Nephron (organoid): Measurements from ENCODE around the gene ARHGAP10.
A peak's percentile ranks its signal among the peaks of the same experiment; 100 is the strongest.

Source experiments
- H3K27ac Mint-ChIP-seq, 3 experiments: 2 replicates each; pipeline ENCODE4 v1.8.0; 2020; ENCODE audit warnings: mixed read lengths in 3 of 3, mild to moderate bottlenecking in 2 of 3, moderate library complexity in 1 of 3
- H3K27me3 Mint-ChIP-seq: 2 replicates; pipeline ENCODE4 v1.8.0; 2021; ENCODE audit warnings: low read depth, mild to moderate bottlenecking, moderate library complexity, mixed read lengths
- H3K36me3 Mint-ChIP-seq: 2 replicates; pipeline ENCODE4 v1.8.0; 2020; ENCODE audit warnings: low read depth, mixed read lengths
- H3K4me1 Mint-ChIP-seq: 2 replicates; pipeline ENCODE4 v1.8.0; 2020; ENCODE audit warnings: mixed read lengths
- H3K4me3 Mint-ChIP-seq, 3 experiments: 2 replicates each; pipeline ENCODE4 v1.8.0; 2020; ENCODE audit warnings: mild to moderate bottlenecking in 3 of 3, mixed read lengths in 3 of 3, moderate library complexity in 2 of 3
- H3K9me3 Mint-ChIP-seq: 2 replicates; pipeline ENCODE4 v1.8.0; 2020; ENCODE audit warnings: mixed read lengths
- TF ChIP-seq, protein P1 (sequence below), 3 experiments: fragments of 200-600 bp; sonication (generic); IDR thresholded peaks; one replicate each; pipeline ENCODE4 v1.5.0; 2021; ENCODE audit warnings: antibody characterized with exemption in 3 of 3; ENCODE audit not compliant: unreplicated experiment in 3 of 3

ARHGAP10 gene

DNA sequence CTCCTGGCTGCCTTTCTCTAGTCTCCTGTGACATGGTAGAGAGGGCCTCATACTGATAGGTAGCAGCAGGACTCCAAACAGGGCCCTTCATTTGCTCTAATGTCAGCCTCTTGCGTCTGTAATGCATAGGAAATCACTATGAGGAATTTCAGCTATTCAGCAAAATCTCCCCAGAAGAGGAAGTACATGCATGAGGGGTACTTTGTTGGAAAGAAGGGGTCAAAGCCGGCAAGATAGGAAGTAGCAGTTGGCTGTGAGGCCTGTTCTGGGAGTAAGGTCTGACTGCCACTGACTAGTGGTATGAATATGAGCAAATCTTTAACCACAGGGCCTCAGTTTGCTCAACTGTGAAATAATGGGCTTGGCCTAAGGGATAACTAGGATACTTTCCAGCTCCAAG lies 283.2 kb downstream of the ARHGAP10 start:
- H3K27me3 Mint-ChIP-seq: no peaks in the 10 kb centered on the region
- H3K27ac Mint-ChIP-seq: peak overlapping the region in 2 of 3 experiments; percentile 1 to 64
- no peak overlapping the region for H3K4me3 Mint-ChIP-seq
- H3K36me3 Mint-ChIP-seq: no peaks in the 10 kb centered on the region
- H3K9me3 Mint-ChIP-seq: no peaks in the 10 kb centered on the region
- peaks cover 21% of the 10 kb centered on the region for H3K4me1 Mint-ChIP-seq
- TF ChIP-seq, protein P1, sequence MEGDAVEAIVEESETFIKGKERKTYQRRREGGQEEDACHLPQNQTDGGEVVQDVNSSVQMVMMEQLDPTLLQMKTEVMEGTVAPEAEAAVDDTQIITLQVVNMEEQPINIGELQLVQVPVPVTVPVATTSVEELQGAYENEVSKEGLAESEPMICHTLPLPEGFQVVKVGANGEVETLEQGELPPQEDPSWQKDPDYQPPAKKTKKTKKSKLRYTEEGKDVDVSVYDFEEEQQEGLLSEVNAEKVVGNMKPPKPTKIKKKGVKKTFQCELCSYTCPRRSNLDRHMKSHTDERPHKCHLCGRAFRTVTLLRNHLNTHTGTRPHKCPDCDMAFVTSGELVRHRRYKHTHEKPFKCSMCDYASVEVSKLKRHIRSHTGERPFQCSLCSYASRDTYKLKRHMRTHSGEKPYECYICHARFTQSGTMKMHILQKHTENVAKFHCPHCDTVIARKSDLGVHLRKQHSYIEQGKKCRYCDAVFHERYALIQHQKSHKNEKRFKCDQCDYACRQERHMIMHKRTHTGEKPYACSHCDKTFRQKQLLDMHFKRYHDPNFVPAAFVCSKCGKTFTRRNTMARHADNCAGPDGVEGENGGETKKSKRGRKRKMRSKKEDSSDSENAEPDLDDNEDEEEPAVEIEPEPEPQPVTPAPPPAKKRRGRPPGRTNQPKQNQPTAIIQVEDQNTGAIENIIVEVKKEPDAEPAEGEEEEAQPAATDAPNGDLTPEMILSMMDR (IDR thresholded peaks at IDR 0.05; ENCODE audit: unreplicated experiment in 3 of 3): no peak

DNA sequence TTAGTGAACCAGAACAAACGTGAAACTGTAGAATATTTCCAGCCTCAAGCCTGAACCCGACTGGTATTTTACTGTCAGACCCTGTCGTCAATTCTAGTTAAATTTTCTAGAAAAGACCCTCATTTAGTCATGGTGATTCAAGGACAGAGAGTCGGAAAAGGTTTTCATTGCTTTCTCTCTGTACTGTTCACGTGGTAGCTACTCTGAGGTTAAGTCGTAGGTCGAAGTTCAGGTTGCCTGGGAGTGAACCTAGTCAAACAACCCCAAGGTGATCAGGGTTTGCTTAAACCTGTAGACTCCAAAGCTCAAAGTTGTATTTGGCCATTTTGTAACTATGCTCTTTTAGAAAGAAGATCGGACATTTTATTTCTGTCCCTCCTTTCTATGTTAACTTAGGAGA lies 283.6 kb downstream of the ARHGAP10 start:
- TF ChIP-seq, protein P1 (IDR thresholded peaks at IDR 0.05; ENCODE audit: unreplicated experiment in 3 of 3): no peak
- H3K27me3 Mint-ChIP-seq: no peaks in the 10 kb centered on the region
- no peak overlapping the region for H3K4me3 Mint-ChIP-seq
- H3K36me3 Mint-ChIP-seq: no peaks in the 10 kb centered on the region
- H3K27ac Mint-ChIP-seq: peak overlapping the region in 1 of 3 experiments; percentile 14
- no peaks in the 10 kb centered on the region for H3K9me3 Mint-ChIP-seq
- peaks cover 21% of the 10 kb centered on the region for H3K4me1 Mint-ChIP-seq

DNA sequence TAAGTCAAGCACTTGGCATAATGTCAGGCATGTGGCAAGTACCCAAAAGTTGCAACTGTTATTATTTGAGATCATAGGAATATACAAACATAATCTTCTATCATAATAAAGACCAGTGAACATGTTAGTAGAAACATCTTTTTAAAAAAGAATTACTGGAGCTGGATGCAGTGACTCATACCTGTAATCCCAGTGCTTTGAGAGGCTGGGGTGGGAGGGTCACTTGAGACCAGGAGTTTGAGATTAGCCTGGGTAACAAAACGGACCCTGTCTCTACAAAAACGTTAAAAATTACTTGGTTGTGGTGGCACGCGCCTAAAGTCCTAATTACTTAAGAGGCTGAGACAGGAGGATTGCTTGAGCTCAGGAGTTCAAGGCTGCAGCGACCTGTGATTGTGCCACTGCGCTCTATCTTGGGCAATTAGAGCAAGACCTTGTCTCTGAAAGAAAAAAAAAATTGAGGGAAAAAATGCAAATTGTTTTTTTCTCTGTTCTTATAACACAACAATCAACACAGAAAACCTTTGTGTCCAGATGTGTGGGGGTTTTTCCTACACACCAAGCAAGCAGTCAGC lies 284.3 kb downstream of the ARHGAP10 start:
- Mint-ChIP-seq H3K4me1 (peaks cover 21% of the 10 kb centered on the region), H3K4me3 (no peak overlapping the region), H3K36me3 (no peaks in the 10 kb centered on the region), H3K9me3 (no peaks in the 10 kb centered on the region), H3K27me3 (no peaks in the 10 kb centered on the region), H3K27ac (peak overlapping the region in 1 of 3 experiments; percentile 14)
- TF ChIP-seq, protein P1 (IDR thresholded peaks at IDR 0.05; ENCODE audit: unreplicated experiment in 3 of 3): no peak

DNA sequence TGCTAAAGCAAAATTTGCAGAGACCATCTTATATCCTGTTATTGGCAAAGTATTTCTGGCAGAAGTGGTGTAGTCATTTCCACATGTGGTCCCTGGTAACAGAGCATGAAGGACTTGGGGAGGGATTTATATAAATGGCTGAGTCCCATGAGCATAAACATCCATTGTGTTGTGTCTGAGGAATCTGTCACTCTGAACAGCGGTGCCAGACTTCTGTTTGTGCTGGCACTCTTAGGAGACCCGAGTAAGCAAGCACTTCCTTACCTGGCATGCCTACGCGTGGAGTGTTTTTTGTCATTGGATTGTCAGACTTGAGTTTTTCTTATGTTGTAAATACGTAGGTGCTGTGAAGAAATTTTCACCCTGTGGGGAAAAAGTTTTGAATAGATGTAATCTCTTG lies 285.9 kb downstream of the ARHGAP10 start:
- TF ChIP-seq, protein P1 (IDR thresholded peaks at IDR 0.05; ENCODE audit: unreplicated experiment in 3 of 3): no peak
- H3K4me3 Mint-ChIP-seq: no peak overlapping the region
- no peaks in the 10 kb centered on the region for H3K27me3 Mint-ChIP-seq
- H3K27ac Mint-ChIP-seq: peak overlapping the region in 1 of 3 experiments; percentile 3
- no peaks in the 10 kb centered on the region for H3K36me3 Mint-ChIP-seq
- peaks cover 32% of the 10 kb centered on the region for H3K4me1 Mint-ChIP-seq
- H3K9me3 Mint-ChIP-seq: no peaks in the 10 kb centered on the region

DNA sequence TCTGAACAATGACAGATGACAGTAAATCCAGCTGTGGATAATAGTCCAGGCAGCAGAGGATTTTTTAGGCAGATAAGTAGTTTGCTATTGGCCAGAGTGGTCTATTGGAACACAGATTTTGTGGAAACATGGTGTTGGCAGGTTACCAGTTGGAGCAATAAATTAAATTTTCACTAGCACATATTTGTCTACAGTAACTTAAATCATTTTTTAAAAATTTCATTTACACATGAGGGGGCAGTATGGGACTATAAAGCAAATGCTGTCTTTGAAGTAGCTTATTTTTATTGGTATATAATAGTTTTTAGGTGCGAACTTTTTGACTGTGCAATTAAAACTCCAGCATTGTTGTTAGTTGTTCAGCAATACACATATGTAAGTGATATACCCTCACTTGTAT lies 289.8 kb downstream of the ARHGAP10 start:
- Mint-ChIP-seq H3K36me3 (peaks cover 18% of the 10 kb centered on the region), H3K4me3 (no peak overlapping the region), H3K27me3 (no peaks in the 10 kb centered on the region), H3K9me3 (no peaks in the 10 kb centered on the region), H3K4me1 (peaks cover 39% of the 10 kb centered on the region), H3K27ac (peak overlapping the region in 2 of 3 experiments; percentile 24 to 40)
- TF ChIP-seq, protein P1 (IDR thresholded peaks at IDR 0.05; ENCODE audit: unreplicated experiment in 3 of 3): peak; percentile 16 to 40 (median 33)

DNA sequence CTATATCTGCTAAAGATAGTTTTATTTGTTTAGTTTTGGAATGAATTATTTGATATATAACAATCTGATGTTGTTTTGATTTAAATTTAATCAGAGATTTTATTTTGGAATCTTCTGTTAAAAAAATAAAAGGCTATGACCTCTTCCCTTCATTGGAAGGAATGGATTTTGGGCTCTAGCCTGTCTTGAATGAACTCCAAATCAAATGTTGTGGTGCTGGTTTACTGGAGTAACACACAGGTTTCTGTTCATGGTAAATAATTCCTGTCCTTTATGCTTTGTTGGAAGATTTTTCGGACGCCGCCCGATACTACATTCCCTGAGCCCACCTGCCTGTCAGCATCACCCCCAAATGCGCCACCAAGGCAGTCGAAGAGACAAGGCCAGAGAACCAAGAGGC lies 291.1 kb downstream of the ARHGAP10 start:
- no peak overlapping the region for H3K4me3 Mint-ChIP-seq
- H3K27ac Mint-ChIP-seq: peak overlapping the region in 2 of 3 experiments; percentile 7 to 23
- H3K36me3 Mint-ChIP-seq: peaks cover 29% of the 10 kb centered on the region
- H3K9me3 Mint-ChIP-seq: peaks cover 3% of the 10 kb centered on the region
- H3K4me1 Mint-ChIP-seq: peaks cover 43% of the 10 kb centered on the region
- no peaks in the 10 kb centered on the region for H3K27me3 Mint-ChIP-seq
- TF ChIP-seq, protein P1 (IDR thresholded peaks at IDR 0.05; ENCODE audit: unreplicated experiment in 3 of 3): no peak
